Astrocyte (in vitro differentiated cells and primary cell): ENCODE results near the gene NBPF9.
"Not testable (repeated sequence)": the region's sequence is repeated elsewhere in the genome, so short reads cannot be mapped to it uniquely, and the experiment has no call there.

Source experiments
- EZH2 ChIP-seq: IDR thresholded peaks from 2 replicates; pipeline ENCODE4 v1.6.1; 2012; ENCODE audit warnings: mild to moderate bottlenecking, low read length, inconsistent platforms; ENCODE audit not compliant: insufficient read depth
- TF ChIP-seq, protein P1 (sequence below): IDR thresholded peaks from 2 replicates; pipeline ENCODE4 v1.5.1; 2011; ENCODE audit warnings: low read depth, mild to moderate bottlenecking, inconsistent platforms, low read length, moderate library complexity; ENCODE audit not compliant: insufficient read depth

DNA sequence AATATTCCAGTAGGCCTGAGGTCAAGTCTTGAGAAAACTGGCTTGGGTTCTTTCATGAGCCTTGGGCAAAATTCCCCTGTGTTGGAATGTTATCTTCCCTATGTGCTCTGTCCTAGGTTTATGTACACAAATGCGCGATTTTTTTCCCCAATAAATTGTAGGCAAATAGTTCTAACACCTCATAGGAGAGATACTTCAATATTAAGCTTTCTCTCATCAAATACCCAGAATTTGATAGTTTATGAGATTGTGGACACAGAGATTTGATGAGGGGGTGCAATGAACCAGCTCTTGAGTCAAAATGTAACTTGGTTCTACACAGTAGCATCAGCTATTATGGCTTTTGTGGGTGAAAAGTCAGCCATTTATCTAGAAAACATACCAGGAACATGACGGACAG lies 38.7 kb downstream of the NBPF9 start:
- not testable (repeated sequence) for TF ChIP-seq EZH2
- TF ChIP-seq, protein P1, sequence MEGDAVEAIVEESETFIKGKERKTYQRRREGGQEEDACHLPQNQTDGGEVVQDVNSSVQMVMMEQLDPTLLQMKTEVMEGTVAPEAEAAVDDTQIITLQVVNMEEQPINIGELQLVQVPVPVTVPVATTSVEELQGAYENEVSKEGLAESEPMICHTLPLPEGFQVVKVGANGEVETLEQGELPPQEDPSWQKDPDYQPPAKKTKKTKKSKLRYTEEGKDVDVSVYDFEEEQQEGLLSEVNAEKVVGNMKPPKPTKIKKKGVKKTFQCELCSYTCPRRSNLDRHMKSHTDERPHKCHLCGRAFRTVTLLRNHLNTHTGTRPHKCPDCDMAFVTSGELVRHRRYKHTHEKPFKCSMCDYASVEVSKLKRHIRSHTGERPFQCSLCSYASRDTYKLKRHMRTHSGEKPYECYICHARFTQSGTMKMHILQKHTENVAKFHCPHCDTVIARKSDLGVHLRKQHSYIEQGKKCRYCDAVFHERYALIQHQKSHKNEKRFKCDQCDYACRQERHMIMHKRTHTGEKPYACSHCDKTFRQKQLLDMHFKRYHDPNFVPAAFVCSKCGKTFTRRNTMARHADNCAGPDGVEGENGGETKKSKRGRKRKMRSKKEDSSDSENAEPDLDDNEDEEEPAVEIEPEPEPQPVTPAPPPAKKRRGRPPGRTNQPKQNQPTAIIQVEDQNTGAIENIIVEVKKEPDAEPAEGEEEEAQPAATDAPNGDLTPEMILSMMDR: not testable (repeated sequence)
